Endothelial cell of umbilical vein (primary cell): Measurements from ENCODE around the gene FAM120AOS. TPM values are rescaled to one million over a fixed set of nuclear protein-coding genes. Genes with fewer than 3 reads are reported as not detected.

Experiments
- BruUV-seq: library from RNA; stranded (reverse); fragments of 400-500 nt; replicated peaks from 2 replicates; lab custom pipeline; 2021; lab: Mats Ljungman, UMichigan
- CTCF ChIA-PET: fragments of 300-600, 350-600 bp; sonication (Branson Sonifier 250); formaldehyde crosslinking; loops from one replicate; lab custom pipeline; 2021; ENCODE audit warnings: antibody characterized with exemption, inconsistent platforms; lab: Charles Lee
- POLR2A ChIA-PET: fragments of 300-600, 350-600 bp; sonication (Branson Sonifier 250); formaldehyde crosslinking; loops from one replicate; lab custom pipeline; 2021; ENCODE audit warnings: antibody characterized with exemption, inconsistent platforms; lab: Charles Lee
- DNase-seq: peaks from one replicate; pipeline ENCODE4 v3.0.0-alpha.2; 2011; ENCODE audit warnings: low read depth, low spot score
- FAIRE-seq: peaks from 2 replicates; lab custom pipeline; 2011; peaks lifted over from hg19 to GRCh38; lab: Jason Lieb, UNC
- H2AFZ ChIP-seq: 2 replicates; pipeline ENCODE4 v1.6.0; 2012; ENCODE audit warnings: low read depth, low read length, control low read depth, inconsistent platforms
- H3K27ac ChIP-seq: 2 replicates; pipeline ENCODE4 v1.5.1; 2011; ENCODE audit warnings: low read depth, mild to moderate bottlenecking, control low read depth, low read length, moderate library complexity; ENCODE audit not compliant: insufficient read depth
- H3K27me3 ChIP-seq, 2 experiments: 2 replicates each; pipeline versions ENCODE4 v1.6.0 to v1.6.1; 2011; ENCODE audit warnings: low read length in 2 of 2, mixed read lengths in 1 of 2; ENCODE audit not compliant: control insufficient read depth in 2 of 2, insufficient read depth in 2 of 2
- H3K36me3 ChIP-seq, 2 experiments: 2 replicates in 1 of 2; 3 replicates in 1 of 2; pipeline ENCODE4 v1.5.1; 2011; ENCODE audit warnings: low read length in 2 of 2, mild to moderate bottlenecking in 1 of 2, moderate library complexity in 1 of 2; ENCODE audit not compliant: control insufficient read depth in 2 of 2, insufficient read depth in 2 of 2; ENCODE audit errors: extremely low read depth in 1 of 2
- H3K4me1 ChIP-seq: 3 replicates; pipeline ENCODE4 v1.5.1; 2011; ENCODE audit warnings: mild to moderate bottlenecking, low read length; ENCODE audit not compliant: control insufficient read depth, insufficient read depth; ENCODE audit errors: extremely low read depth
- H3K4me2 ChIP-seq: 2 replicates; pipeline ENCODE4 v1.6.1; 2011; ENCODE audit warnings: low read length, control low read depth, mixed read lengths; ENCODE audit not compliant: insufficient read depth
- H3K4me3 ChIP-seq, 3 experiments: fragments of 200-600 bp in 1 of 3; sonication (generic), shearing (Covaris generic) in 1 of 3; replicated peaks in 1 of 3; 2 replicates each; pipeline ENCODE4 v1.5.1; 2011 to 2016; ENCODE audit warnings: control low read depth in 3 of 3, low read length in 3 of 3, mild to moderate bottlenecking in 2 of 3, inconsistent platforms in 1 of 3, low read depth in 1 of 3, moderate library complexity in 1 of 3; ENCODE audit not compliant: insufficient read depth in 1 of 3
- H3K79me2 ChIP-seq: 2 replicates; pipeline ENCODE4 v1.6.0; 2012; ENCODE audit warnings: low read length, inconsistent platforms; ENCODE audit not compliant: control insufficient read depth, insufficient read depth
- H3K9ac ChIP-seq: replicated peaks from 2 replicates; pipeline ENCODE3; 2011; ENCODE audit warnings: low read length, control low read depth; ENCODE audit not compliant: insufficient read depth; ENCODE audit errors: extremely low read depth
- H3K9me1 ChIP-seq: replicated peaks from 3 replicates; pipeline ENCODE4 v1.6.0; 2011; ENCODE audit warnings: mild to moderate bottlenecking, low read length; ENCODE audit not compliant: control insufficient read depth, insufficient read depth; ENCODE audit errors: extremely low read depth
- H3K9me3 ChIP-seq: replicated peaks from 2 replicates; pipeline ENCODE4 v1.5.1; 2012; ENCODE audit warnings: low read length, inconsistent platforms; ENCODE audit not compliant: control insufficient read depth, insufficient read depth
- H4K20me1 ChIP-seq: replicated peaks from 2 replicates; pipeline ENCODE3; 2011; ENCODE audit warnings: mild to moderate bottlenecking, low read length; ENCODE audit not compliant: control insufficient read depth, insufficient read depth; ENCODE audit errors: extremely low read depth
- EZH2 ChIP-seq: IDR thresholded peaks from 2 replicates; pipeline ENCODE4 v1.6.1; 2012; ENCODE audit warnings: borderline replicate concordance, low read depth, mild to moderate bottlenecking, moderate library complexity, low read length, inconsistent platforms; ENCODE audit not compliant: severe bottlenecking
- FOS ChIP-seq: IDR thresholded peaks from 2 replicates; pipeline ENCODE4 v1.6.1; 2011; ENCODE audit warnings: mild to moderate bottlenecking, low read length, moderate library complexity, borderline replicate concordance; ENCODE audit not compliant: insufficient read depth
- GATA2 ChIP-seq: IDR thresholded peaks from 2 replicates; pipeline ENCODE4 v1.7.0; 2011; ENCODE audit warnings: low read depth, mild to moderate bottlenecking, moderate library complexity, mixed read lengths, low read length; ENCODE audit not compliant: insufficient read length, insufficient read depth
- JUN ChIP-seq: IDR thresholded peaks from 2 replicates; pipeline ENCODE4 v1.6.1; 2011; ENCODE audit warnings: borderline replicate concordance, low read depth; ENCODE audit not compliant: insufficient read length, insufficient read depth
- MYC ChIP-seq: IDR thresholded peaks from one replicate; pipeline ENCODE4 v1.6.1; 2011; ENCODE audit warnings: mild to moderate bottlenecking, low read depth, low read length
- POLR2A ChIP-seq: IDR thresholded peaks from 2 replicates; pipeline ENCODE4 v1.6.1; 2012; ENCODE audit warnings: low read depth, mild to moderate bottlenecking, control low read depth, low read length
- POLR2AphosphoS5 ChIP-seq: IDR thresholded peaks from 2 replicates; pipeline ENCODE4 v1.6.1; 2012; ENCODE audit warnings: low read depth, mild to moderate bottlenecking, control low read depth, low read length, moderate library complexity; ENCODE audit not compliant: insufficient read depth
- dilution Hi-C: fragments of 300-500 bp; cut with MboI; formaldehyde crosslinking; loops from one replicate; pipeline ENCODE4 v1.15.0; 2019; ENCODE audit warnings: low sequenced_read_pairs; ENCODE audit not compliant: extremely low pct_ligation_motif_present
- intact Hi-C: fragments of 100-400 bp; cut with micrococcal nuclease; formaldehyde crosslinking; loops from one replicate; pipeline ENCODE4 v1.10.0; 2022
- polyA plus RNA-seq, 4 experiments: library from polyadenylated mRNA; depleted of rRNA in 3 of 4; stranded (reverse) in 3 of 4; unstranded in 1 of 4; fragments of >200 nt; gene quantifications; 2 replicates each; pipeline versions ENCODE4 v1.2.1 to v1.2.3, GENCODE V29; 2011 to 2012; ENCODE audit warnings: missing spikeins in 1 of 4
- total RNA-seq: library from RNA; stranded (reverse); gene quantifications from 2 replicates; pipeline ENCODE4 v1.2.3, GENCODE V29; 2021
- TF ChIP-seq, protein P1 (sequence below), 2 donors: IDR thresholded peaks; 1 replicate in 1 of 2; 2 replicates in 1 of 2; pipeline ENCODE4 v1.5.1; 2011; ENCODE audit warnings: low read length in 2 of 2, mild to moderate bottlenecking in 2 of 2, moderate library complexity in 2 of 2, control low read depth in 1 of 2, inconsistent platforms in 1 of 2, low read depth in 1 of 2; ENCODE audit not compliant: insufficient read depth in 1 of 2; ENCODE audit errors: extremely low read depth in 1 of 2
- TF ChIP-seq, protein P2 (sequence below): IDR thresholded peaks from 2 replicates; pipeline ENCODE4 v1.6.1; 2011; ENCODE audit not compliant: insufficient read depth, insufficient read length

Gene FAM120AOS
- total and polyA plus RNA-seq, 2 donors (not counting 3 experiments of a cell fraction or from before 2014, with no cell fraction given), result 25.9 to 32.4 TPM

DNA sequence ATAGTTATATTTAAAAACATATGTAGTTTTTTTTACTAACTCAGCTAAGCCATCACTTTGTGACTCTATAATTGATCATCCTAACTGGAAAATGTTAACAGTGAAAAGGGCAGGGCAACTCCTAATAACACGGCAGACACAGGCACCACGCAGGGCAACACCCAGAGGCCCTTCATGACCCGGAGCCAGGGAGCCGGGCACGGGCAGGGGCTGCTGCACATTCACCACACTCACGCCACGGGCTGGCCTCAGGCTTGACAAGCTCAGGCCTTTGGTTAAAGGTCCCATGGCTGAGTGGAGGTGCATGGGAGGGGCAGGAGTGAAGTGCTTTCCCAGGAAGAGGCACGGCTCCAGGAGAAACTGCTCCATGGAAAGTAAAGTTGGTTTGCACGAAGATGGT, 54.9 kb downstream of the FAM120AOS start:
- dilution Hi-C loops (no loop called here), intact Hi-C loops (no loop called here)
- ChIA-PET POLR2A (no interaction called here), CTCF (no interaction called here)
- Histone ChIP-seq H3K4me2 (no peak overlapping the region), H3K27me3 (peaks cover 4% of the 10 kb centered on the region in 2 experiments), H3K4me1 (no peaks in the 10 kb centered on the region), H3K79me2 (no peaks in the 10 kb centered on the region), H3K27ac (no peak overlapping the region), H3K9me3 (no peaks in the 10 kb centered on the region), H4K20me1 (no peaks in the 10 kb centered on the region), H3K4me3 (no peak overlapping the region), H3K36me3 (no peaks in the 10 kb centered on the region), H3K9ac (no peak overlapping the region), H3K9me1 (no peaks in the 10 kb centered on the region), H2AFZ (no peak overlapping the region)
- no peak for DNase-seq
- TF ChIP-seq JUN, result no peak
- no peak for TF ChIP-seq GATA2
- no peak for TF ChIP-seq FOS
- TF ChIP-seq POLR2A, result no peak
- TF ChIP-seq, protein P1, sequence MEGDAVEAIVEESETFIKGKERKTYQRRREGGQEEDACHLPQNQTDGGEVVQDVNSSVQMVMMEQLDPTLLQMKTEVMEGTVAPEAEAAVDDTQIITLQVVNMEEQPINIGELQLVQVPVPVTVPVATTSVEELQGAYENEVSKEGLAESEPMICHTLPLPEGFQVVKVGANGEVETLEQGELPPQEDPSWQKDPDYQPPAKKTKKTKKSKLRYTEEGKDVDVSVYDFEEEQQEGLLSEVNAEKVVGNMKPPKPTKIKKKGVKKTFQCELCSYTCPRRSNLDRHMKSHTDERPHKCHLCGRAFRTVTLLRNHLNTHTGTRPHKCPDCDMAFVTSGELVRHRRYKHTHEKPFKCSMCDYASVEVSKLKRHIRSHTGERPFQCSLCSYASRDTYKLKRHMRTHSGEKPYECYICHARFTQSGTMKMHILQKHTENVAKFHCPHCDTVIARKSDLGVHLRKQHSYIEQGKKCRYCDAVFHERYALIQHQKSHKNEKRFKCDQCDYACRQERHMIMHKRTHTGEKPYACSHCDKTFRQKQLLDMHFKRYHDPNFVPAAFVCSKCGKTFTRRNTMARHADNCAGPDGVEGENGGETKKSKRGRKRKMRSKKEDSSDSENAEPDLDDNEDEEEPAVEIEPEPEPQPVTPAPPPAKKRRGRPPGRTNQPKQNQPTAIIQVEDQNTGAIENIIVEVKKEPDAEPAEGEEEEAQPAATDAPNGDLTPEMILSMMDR (IDR thresholded peaks at IDR 0.05; ENCODE audit: extremely low read depth in 1 of 2, insufficient read depth in 1 of 2, low read depth in 1 of 2, low read length in 2 of 2), result no peak
- TF ChIP-seq EZH2, result no peak
- TF ChIP-seq MYC, result no peak
- TF ChIP-seq, protein P2, sequence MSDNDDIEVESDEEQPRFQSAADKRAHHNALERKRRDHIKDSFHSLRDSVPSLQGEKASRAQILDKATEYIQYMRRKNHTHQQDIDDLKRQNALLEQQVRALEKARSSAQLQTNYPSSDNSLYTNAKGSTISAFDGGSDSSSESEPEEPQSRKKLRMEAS, result no peak
- TF ChIP-seq POLR2AphosphoS5, result no peak
- no TSS peak for BruUV-seq
- no peak for FAIRE-seq
